Right lobe of liver (tissue), 4 donors: ENCODE data around the gene IKBKE.

ENCODE experiments used
- POLR2A ChIP-seq: fragments of 450-650 bp; IDR thresholded peaks from one replicate; pipeline ENCODE4 v1.6.1; 2017; ENCODE audit warnings: antibody characterized with exemption, mild to moderate bottlenecking
- TF ChIP-seq, protein P1 (sequence below), 4 donors: fragments of 200-600 bp in 3 of 4; fragments of 450-650 bp in 1 of 4; IDR thresholded peaks; one replicate each; pipeline versions ENCODE4 v1.5.1 to v1.8.0; 2016 to 2022; ENCODE audit warnings: antibody characterized with exemption in 4 of 4, mild to moderate bottlenecking in 2 of 4
- donor health status: DM: no; HTN: no; CAD: no.
- donor health status: DM: no; HTN: no; CAD: no.
- donor health status: DM: no; HTN: yes; CAD: no.

DNA sequence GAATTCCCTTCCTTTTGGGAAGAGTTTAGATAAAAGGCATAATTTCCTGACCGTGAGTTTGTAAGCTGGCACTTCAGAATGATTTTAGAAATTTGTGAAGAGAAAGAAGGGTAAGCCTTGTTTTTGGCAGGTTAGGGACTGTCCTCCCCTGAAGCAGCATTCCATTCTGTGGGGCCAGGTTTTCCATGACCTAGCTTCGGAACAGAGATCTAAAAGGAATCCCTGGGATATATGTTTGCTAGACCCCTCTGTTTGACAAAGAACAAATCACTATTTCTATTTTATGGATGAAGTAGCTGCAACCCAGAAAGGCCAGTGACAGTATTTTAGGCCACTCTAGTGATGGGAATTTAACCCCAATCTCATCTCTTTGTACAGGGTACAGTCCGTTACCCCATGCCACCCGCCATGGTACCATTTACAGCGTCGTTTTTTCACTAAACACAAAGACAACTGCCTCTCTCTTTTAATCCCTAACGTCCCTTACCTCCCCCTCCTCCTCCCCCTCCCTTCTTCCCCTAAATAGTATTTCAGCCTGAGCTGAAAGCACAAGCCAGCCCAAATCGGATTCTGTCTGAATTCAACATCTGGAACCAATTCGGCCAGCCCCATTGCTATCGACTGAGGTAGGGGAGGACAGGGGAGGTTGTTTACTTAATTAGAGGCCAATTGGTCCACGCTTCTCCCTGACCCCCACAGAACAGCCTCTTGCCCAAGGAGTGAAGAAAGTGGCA is 23.4 kb upstream of the IKBKE start:
- TF ChIP-seq, protein P1, sequence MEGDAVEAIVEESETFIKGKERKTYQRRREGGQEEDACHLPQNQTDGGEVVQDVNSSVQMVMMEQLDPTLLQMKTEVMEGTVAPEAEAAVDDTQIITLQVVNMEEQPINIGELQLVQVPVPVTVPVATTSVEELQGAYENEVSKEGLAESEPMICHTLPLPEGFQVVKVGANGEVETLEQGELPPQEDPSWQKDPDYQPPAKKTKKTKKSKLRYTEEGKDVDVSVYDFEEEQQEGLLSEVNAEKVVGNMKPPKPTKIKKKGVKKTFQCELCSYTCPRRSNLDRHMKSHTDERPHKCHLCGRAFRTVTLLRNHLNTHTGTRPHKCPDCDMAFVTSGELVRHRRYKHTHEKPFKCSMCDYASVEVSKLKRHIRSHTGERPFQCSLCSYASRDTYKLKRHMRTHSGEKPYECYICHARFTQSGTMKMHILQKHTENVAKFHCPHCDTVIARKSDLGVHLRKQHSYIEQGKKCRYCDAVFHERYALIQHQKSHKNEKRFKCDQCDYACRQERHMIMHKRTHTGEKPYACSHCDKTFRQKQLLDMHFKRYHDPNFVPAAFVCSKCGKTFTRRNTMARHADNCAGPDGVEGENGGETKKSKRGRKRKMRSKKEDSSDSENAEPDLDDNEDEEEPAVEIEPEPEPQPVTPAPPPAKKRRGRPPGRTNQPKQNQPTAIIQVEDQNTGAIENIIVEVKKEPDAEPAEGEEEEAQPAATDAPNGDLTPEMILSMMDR (IDR thresholded peaks at IDR 0.05) = no peak
- TF ChIP-seq POLR2A = no peak
